ENCODE results near the gene SPAG9.

DNA sequence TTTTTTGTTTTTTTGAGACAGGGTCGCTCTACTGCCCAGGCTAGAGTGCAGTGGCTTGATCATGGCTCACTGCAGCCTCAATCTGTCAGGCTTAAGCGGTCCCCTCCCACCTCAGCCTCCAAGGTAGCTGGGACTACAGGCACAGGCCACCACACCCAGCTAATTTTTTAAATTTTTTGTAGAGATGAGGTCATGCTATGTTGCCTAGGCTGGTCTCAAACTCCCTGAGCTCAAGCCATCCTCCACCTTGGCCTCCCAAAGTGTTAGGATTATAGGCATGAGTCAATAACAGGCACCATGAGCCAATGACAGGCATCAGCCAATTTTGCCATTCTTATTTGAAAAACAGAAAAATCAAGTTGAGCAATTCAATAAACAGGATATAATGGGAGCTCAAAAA, 125.0 kb downstream of the SPAG9 start:
- TF ChIP-seq CTCF (IDR thresholded peaks at IDR 0.05) (no peak), POLR2A (IDR thresholded peaks at IDR 0.05) (no peak)
